ENCODE data around the gene ERCC6. TPM values are rescaled to one million over a fixed set of nuclear protein-coding genes. Genes with fewer than 3 reads are reported as not detected.

Gene ERCC6
- total and polyA plus RNA-seq, 4 donors, result 8.5 to 48.4 (median 26.1) TPM

DNA sequence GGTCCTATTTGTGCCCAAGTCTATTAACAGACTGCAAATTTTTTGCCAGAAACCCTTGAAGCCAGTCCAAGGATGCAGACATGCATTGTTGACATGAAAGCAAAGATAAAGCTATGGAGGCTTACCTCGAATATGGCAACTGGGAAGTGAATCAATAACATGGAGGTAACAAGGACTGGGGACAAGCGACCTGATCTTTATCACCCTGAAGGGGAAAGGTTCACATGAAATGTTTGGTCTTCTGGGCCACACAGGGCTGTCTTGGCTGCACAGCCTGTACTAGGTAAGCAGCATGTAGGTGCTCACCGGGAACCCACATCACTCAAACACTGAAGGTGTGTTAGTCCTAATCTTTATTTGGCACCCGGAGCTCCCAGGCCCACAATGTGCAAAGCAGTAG is 17.9 kb downstream of the ERCC6 start:
- no peak overlapping the region for H3K27ac ChIP-seq (ENCODE audit: low read depth in 1 of 2, low read length in 2 of 2)
- no peak overlapping the region for H3K4me3 ChIP-seq (ENCODE audit: low read length in 2 of 2)
- DNase-seq (no peak), ATAC-seq (ENCODE audit: low FRiP score) (no peak)
- 67 to 68% methylated on average over 4 of the region's 4 CpGs for WGBS, 2 donors
- intact Hi-C loops (cut with DNase I), result no loop called here
- peaks cover 7% of the 10 kb centered on the region in 2 donors for H3K4me1 ChIP-seq (ENCODE audit: control insufficient read depth in 1 of 2, insufficient read depth in 2 of 2, low read length in 2 of 2)
- peaks cover 5 to 7% of the 10 kb centered on the region in 2 donors for H3K36me3 ChIP-seq (ENCODE audit: control insufficient read depth in 1 of 2, insufficient read depth in 2 of 2, low read length in 1 of 2)
- no peaks in the 10 kb centered on the region for H3K27me3 ChIP-seq (ENCODE audit: control insufficient read depth in 1 of 2, insufficient read depth in 2 of 2, low read length in 1 of 2)
- no peaks in the 10 kb centered on the region for H3K9me3 ChIP-seq (ENCODE audit: control insufficient read depth, low read length)

- no peak overlapping the region for H3K4me3 ChIP-seq (ENCODE audit: low read length in 2 of 2)
- no peak for DNase-seq
- H3K36me3 ChIP-seq (ENCODE audit: control insufficient read depth in 1 of 2, insufficient read depth in 2 of 2, low read length in 1 of 2), result peaks cover 5 to 8% of the 10 kb centered on the region in 2 donors
- H3K9me3 ChIP-seq (ENCODE audit: control insufficient read depth, low read length), result no peaks in the 10 kb centered on the region
- intact Hi-C loops (cut with DNase I), result no loop called here
- no peaks in the 10 kb centered on the region for H3K27me3 ChIP-seq (ENCODE audit: control insufficient read depth in 1 of 2, insufficient read depth in 2 of 2, low read length in 1 of 2)
- H3K27ac ChIP-seq (ENCODE audit: low read depth in 1 of 2, low read length in 2 of 2), result no peak overlapping the region
- H3K4me1 ChIP-seq (ENCODE audit: control insufficient read depth in 1 of 2, insufficient read depth in 2 of 2, low read length in 2 of 2), result peaks cover 5 to 7% of the 10 kb centered on the region in 2 donors
- 65 to 68% methylated on average over 8 of the region's 8 CpGs for WGBS, 2 donors
- ATAC-seq (ENCODE audit: low FRiP score), result no peak
Observed at GRCh38 chr10:49520122-49520775, 18.7 kb downstream of the ERCC6 start.

DNA sequence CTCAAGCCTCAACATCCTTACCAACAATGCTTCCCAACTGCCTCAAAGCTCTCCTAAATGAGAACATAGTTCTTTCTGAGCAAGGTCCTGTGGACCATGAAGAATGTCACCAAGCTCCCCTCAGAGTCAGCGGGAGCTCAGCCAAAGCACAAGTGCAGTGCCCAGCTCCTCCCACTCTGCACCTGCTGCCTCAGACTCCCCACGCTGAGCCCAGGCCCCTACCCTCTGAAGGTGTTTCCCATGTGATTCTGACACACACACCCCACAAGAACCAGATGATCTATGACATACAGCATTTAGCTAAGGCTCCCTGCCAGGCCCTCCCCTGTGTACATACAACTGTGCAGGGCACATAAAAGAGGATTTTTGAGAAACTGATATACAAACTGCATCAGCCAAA is 19.2 kb downstream of the ERCC6 start:
- Histone ChIP-seq H3K4me1 (ENCODE audit: control insufficient read depth in 1 of 2, insufficient read depth in 2 of 2, low read length in 2 of 2) (peaks cover 5 to 7% of the 10 kb centered on the region in 2 donors), H3K27me3 (ENCODE audit: control insufficient read depth in 1 of 2, insufficient read depth in 2 of 2, low read length in 1 of 2) (no peaks in the 10 kb centered on the region), H3K4me3 (ENCODE audit: low read length in 2 of 2) (no peak overlapping the region), H3K9me3 (ENCODE audit: control insufficient read depth, low read length) (no peaks in the 10 kb centered on the region), H3K27ac (ENCODE audit: low read depth in 1 of 2, low read length in 2 of 2) (no peak overlapping the region), H3K36me3 (ENCODE audit: control insufficient read depth in 1 of 2, insufficient read depth in 2 of 2, low read length in 1 of 2) (peaks cover 5 to 8% of the 10 kb centered on the region in 2 donors)
- ATAC-seq (ENCODE audit: low FRiP score) (no peak), DNase-seq (no peak)
- intact Hi-C loops (cut with DNase I), result loop anchor here in 1 of 2 donors (10.0 kb wide), 1 partner anchor 115 kb away; no protein-coding TSS in a partner anchor
- 26 to 42% methylated on average over 2 of the region's 2 CpGs for WGBS, 2 donors

DNA sequence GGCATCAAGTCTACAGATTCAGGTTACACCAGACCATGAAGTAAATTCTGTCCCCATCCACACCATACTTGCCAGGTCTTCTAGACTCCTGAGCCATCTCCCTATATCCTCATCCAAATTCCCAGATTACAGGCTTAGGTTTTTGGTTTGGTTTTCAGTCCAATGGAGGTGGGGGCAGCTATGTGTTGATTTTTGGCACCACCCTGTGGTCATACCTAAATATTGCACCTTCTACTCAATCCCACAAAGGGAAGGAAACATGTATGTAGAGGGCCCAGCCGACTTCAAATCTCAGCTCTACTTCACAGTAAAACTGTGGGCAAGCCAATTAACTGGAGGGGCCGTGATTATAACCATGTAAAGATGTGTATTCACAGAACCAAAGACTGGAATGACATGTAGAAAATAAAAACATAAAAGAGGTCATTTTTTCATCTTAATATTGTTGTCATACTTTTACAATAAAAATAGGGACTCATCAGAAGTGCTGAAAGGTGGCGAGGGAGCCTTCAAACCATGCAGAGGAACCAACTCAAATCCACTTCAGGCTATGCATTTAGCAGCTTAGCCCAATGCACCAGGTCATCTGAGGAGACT is 19.8 kb downstream of the ERCC6 start:
- H3K4me1 ChIP-seq (ENCODE audit: control insufficient read depth in 1 of 2, insufficient read depth in 2 of 2, low read length in 2 of 2), result peaks cover 5 to 7% of the 10 kb centered on the region in 2 donors
- peaks cover 5 to 8% of the 10 kb centered on the region in 2 donors for H3K36me3 ChIP-seq (ENCODE audit: control insufficient read depth in 1 of 2, insufficient read depth in 2 of 2, low read length in 1 of 2)
- no peak overlapping the region for H3K4me3 ChIP-seq (ENCODE audit: low read length in 2 of 2)
- H3K27me3 ChIP-seq (ENCODE audit: control insufficient read depth in 1 of 2, insufficient read depth in 2 of 2, low read length in 1 of 2), result no peaks in the 10 kb centered on the region
- intact Hi-C loops (cut with DNase I), result loop anchor here in 1 of 2 donors (10.0 kb wide), 1 partner anchor 114 kb away; no protein-coding TSS in a partner anchor
- H3K27ac ChIP-seq (ENCODE audit: low read depth in 1 of 2, low read length in 2 of 2), result no peak overlapping the region
- no peaks in the 10 kb centered on the region for H3K9me3 ChIP-seq (ENCODE audit: control insufficient read depth, low read length)
- 57% methylated on average over 3 of the region's 3 CpGs for WGBS, 2 donors
- ATAC-seq (ENCODE audit: low FRiP score) (peak; percentile 74), DNase-seq (no peak)

DNA sequence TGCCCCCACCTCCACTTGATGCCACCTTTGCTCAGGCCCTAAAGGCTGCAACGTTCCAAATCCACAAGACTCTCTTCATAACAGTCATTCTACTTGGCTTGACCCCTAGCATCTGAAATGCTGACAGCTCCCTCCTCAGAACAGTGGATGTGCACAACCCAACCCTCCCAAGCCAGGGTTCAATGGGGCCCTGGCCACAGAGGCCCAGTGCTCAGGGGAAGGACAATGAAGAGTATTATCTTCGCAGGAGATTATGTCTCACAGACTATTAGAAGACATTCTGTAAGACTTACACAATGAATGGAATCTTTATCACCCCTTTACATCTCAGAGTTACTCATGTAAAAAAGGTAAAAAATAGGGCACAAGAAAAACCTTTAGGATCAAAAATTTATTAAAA is 20.4 kb downstream of the ERCC6 start:
- WGBS, 2 donors, result 76 to 82% methylated on average over 2 of the region's 2 CpGs
- peaks cover 4 to 7% of the 10 kb centered on the region in 2 donors for H3K4me1 ChIP-seq (ENCODE audit: control insufficient read depth in 1 of 2, insufficient read depth in 2 of 2, low read length in 2 of 2)
- no peak overlapping the region for H3K4me3 ChIP-seq (ENCODE audit: low read length in 2 of 2)
- H3K27ac ChIP-seq (ENCODE audit: low read depth in 1 of 2, low read length in 2 of 2), result peak overlapping the region in 1 of 2 donors; percentile 34
- no peak for DNase-seq
- no peaks in the 10 kb centered on the region for H3K27me3 ChIP-seq (ENCODE audit: control insufficient read depth in 1 of 2, insufficient read depth in 2 of 2, low read length in 1 of 2)
- H3K36me3 ChIP-seq (ENCODE audit: control insufficient read depth in 1 of 2, insufficient read depth in 2 of 2, low read length in 1 of 2), result peaks cover 5 to 8% of the 10 kb centered on the region in 2 donors
- intact Hi-C loops (cut with DNase I), result loop anchor here in 1 of 2 donors (10.0 kb wide), 1 partner anchor 114 kb away; no protein-coding TSS in a partner anchor
- H3K9me3 ChIP-seq (ENCODE audit: control insufficient read depth, low read length), result no peaks in the 10 kb centered on the region
- no peak for ATAC-seq (ENCODE audit: low FRiP score)

- no peak overlapping the region for H3K4me3 ChIP-seq (ENCODE audit: low read length in 2 of 2)
- no peak overlapping the region for H3K27ac ChIP-seq (ENCODE audit: low read depth in 1 of 2, low read length in 2 of 2)
- H3K36me3 ChIP-seq (ENCODE audit: control insufficient read depth in 1 of 2, insufficient read depth in 2 of 2, low read length in 1 of 2), result peaks cover 5 to 11% of the 10 kb centered on the region in 2 donors
- no peaks in the 10 kb centered on the region for H3K9me3 ChIP-seq (ENCODE audit: control insufficient read depth, low read length)
- 88 to 91% methylated on average over 16 of the region's 16 CpGs for WGBS, 2 donors
- H3K4me1 ChIP-seq (ENCODE audit: control insufficient read depth in 1 of 2, insufficient read depth in 2 of 2, low read length in 2 of 2), result peaks cover 0 to 5% of the 10 kb centered on the region in 2 donors
- H3K27me3 ChIP-seq (ENCODE audit: control insufficient read depth in 1 of 2, insufficient read depth in 2 of 2, low read length in 1 of 2), result no peaks in the 10 kb centered on the region
- intact Hi-C loops (cut with DNase I), result loop anchor here in 1 of 2 donors (10.0 kb wide), 1 partner anchor 112 kb away; no protein-coding TSS in a partner anchor
- DNase-seq, result no peak
- no peak for ATAC-seq (ENCODE audit: low FRiP score)
Observed at GRCh38 chr10:49516216-49516970, 22.5 kb downstream of the ERCC6 start.

DNA sequence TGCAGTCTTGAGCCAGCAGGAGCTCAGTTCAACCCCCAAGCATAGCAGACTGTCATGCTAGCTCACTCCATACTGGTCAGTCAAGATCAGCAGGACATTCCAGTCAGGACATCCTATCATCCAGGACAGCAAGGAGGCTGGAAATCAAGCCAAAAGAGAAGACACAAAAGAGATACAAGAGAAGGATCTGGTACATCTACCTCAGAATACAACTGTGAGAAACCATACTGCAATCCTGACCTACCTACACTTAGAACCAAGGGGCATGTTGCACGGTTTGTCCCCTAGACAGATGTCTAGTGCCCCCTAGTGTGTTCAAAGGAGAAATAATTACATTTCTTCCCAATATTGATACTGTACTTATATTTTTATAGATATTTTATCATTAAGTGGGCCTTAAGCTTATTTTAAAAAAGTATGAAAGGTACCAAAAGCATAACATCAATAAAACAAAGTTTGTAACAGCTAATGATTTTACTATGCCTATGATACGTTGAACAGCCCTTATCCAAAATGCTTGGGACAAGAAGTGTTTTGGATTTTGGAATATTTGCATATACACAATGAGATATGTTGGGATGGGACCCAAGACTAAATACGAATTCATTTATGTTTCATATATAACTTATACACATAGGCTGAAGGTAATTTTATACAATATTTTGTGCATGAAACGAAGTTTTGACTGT is 26.7 kb downstream of the ERCC6 start:
- ATAC-seq (ENCODE audit: low FRiP score) (no peak), DNase-seq (no peak)
- Histone ChIP-seq H3K27ac (ENCODE audit: low read depth in 1 of 2, low read length in 2 of 2) (no peak overlapping the region), H3K27me3 (ENCODE audit: control insufficient read depth in 1 of 2, insufficient read depth in 2 of 2, low read length in 1 of 2) (no peaks in the 10 kb centered on the region), H3K9me3 (ENCODE audit: control insufficient read depth, low read length) (no peaks in the 10 kb centered on the region), H3K36me3 (ENCODE audit: control insufficient read depth in 1 of 2, insufficient read depth in 2 of 2, low read length in 1 of 2) (peaks cover 7% of the 10 kb centered on the region in 2 donors), H3K4me1 (ENCODE audit: control insufficient read depth in 1 of 2, insufficient read depth in 2 of 2, low read length in 2 of 2) (no peaks in the 10 kb centered on the region), H3K4me3 (ENCODE audit: low read length in 2 of 2) (no peak overlapping the region)
- intact Hi-C loops (cut with DNase I), result loop anchor here (2.0 to 10.0 kb wide), 2 partner anchors 105 to 107 kb away; no protein-coding TSS in a partner anchor
- WGBS, 2 donors, result 65 to 66% methylated on average over 4 of the region's 4 CpGs

GRCh38 chr10:49509771-49510303 is 29.1 kb downstream of the ERCC6 start:
- H3K9me3 ChIP-seq (ENCODE audit: control insufficient read depth, low read length), result no peaks in the 10 kb centered on the region
- H3K36me3 ChIP-seq (ENCODE audit: control insufficient read depth in 1 of 2, insufficient read depth in 2 of 2, low read length in 1 of 2), result peaks cover 3 to 6% of the 10 kb centered on the region in 2 donors
- DNase-seq (no peak), ATAC-seq (ENCODE audit: low FRiP score) (no peak)
- no peak overlapping the region for H3K4me3 ChIP-seq (ENCODE audit: low read length in 2 of 2)
- H3K4me1 ChIP-seq (ENCODE audit: control insufficient read depth in 1 of 2, insufficient read depth in 2 of 2, low read length in 2 of 2), result peaks cover 0 to 2% of the 10 kb centered on the region in 2 donors
- intact Hi-C loops (cut with DNase I), result loop anchor here in 1 of 2 donors (10.0 kb wide), 1 partner anchor 105 kb away; no protein-coding TSS in a partner anchor
- WGBS, 2 donors, result 66 to 72% methylated on average over 4 of the region's 4 CpGs
- H3K27ac ChIP-seq (ENCODE audit: low read depth in 1 of 2, low read length in 2 of 2), result no peak overlapping the region
- no peaks in the 10 kb centered on the region for H3K27me3 ChIP-seq (ENCODE audit: control insufficient read depth in 1 of 2, insufficient read depth in 2 of 2, low read length in 1 of 2)
